HG03342 (cell line): ENCODE data around the gene HIGD2A.

Source experiments
- ATAC-seq: cut with Tn5 transposase; IDR thresholded peaks from one replicate; pipeline ENCODE4 v1.9.1; 2021; ENCODE audit warnings: mild to moderate bottlenecking, moderate library complexity; ENCODE audit not compliant: unreplicated experiment

Gene HIGD2A

DNA sequence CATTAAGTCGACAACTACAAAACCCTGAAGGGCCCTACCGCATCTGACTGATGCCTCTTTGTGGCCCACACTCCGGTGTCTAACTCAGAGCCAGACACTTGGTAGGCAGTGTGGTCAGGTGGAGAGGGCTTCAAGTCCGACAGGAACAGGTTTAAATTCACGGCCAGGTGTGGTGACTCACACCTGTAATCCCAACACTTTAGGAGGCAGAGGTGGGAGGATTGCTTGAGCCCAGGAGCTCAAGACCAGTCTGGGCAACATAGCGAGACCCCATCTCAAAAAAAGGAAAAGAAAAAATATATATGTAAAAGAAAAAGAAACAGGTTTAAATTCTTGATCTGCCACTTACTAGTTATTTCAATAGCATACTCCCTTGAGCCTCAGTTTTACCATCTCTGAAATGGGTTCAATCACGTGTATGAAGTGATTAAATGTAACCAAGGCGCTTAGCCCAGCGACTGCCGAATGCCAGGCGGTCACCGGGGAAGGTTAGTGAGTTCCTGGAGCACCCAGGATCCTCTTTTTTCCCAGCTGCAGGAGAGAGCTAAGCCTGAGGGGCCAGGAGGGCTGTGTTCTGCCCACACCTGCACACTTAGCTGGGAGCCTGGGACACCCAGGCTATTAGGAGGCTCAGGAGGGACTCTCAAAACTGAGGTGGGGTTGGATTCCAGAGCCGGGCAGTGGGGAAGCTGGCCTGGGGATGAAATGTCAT, 26.8 kb downstream of the HIGD2A start:
- no peak for ATAC-seq

DNA sequence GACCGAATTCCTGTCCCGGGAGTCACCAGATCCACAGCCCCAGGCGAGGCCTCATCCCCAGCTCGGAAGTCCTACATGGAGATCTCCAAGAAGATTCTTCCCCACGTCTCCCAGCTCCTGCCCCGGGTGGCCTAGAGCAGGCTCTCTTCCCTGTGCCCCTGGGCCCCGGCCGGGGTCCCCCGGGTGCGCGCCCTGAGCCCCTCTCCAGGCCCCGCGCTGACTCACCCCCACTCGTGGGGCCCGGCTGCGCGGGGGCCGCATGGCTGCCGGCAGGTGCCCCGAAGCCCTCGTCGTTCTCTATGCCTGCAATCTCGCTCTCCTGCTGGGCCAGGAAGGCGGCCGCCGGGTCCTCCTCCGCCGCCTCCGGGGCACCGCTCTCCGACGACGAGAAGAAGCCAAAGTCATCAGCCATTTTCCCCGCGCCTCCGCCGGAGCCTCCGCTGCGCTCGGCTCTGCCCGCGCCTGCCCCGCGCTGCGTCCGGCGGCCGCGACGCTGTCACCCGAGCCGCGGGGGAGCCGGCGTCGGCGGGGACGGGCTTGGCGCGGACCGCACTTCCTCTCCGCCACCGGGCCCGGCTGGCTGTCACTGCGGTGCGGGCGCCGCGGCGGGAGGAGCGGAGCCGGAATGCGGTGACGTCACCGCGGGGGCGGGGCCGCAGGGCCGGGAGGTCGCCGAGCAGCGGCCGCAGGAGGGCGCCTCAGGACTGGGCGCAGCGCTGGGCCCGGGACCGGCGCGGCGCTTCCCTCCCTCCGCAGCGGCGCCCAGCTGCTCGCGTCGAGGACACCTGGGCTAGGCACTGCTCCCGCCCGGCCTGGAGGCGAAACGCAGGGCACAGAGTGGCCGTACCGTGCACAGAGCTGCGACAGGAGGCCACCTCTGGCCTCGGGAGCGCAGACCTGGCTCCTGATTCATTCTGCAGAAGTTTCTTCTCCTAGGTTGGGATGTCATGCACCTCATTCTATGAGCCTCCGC, 27.7 kb downstream of the HIGD2A start, which contains the start of gene CLTB:
Gene CLTB, minus strand, starts transcription at position 588 of the 973 bp plus-strand sequence. Its CDS starts 176 bp downstream, at position 412.
- peak; percentile 93 for ATAC-seq

GRCh38 chr5:176416965-176417364, 28.4 kb downstream of the HIGD2A start:
- no peak for ATAC-seq

- no peak for ATAC-seq
Observed at GRCh38 chr5:176418251-176418650, 29.7 kb downstream of the HIGD2A start.

GRCh38 chr5:176420086-176420485, 31.5 kb downstream of the HIGD2A start:
- no peak for ATAC-seq

- no peak for ATAC-seq
Observed at GRCh38 chr5:176420972-176421544, 32.5 kb downstream of the HIGD2A start.

- ATAC-seq = no peak
Observed at GRCh38 chr5:176424181-176424580, 35.6 kb downstream of the HIGD2A start.

GRCh38 chr5:176425138-176425537, 36.6 kb downstream of the HIGD2A start:
- no peak for ATAC-seq

- no peak for ATAC-seq
Observed at GRCh38 chr5:176425791-176426190, 37.2 kb downstream of the HIGD2A start.

GRCh38 chr5:176426876-176427275, 38.3 kb downstream of the HIGD2A start:
- ATAC-seq = no peak

- ATAC-seq = no peak
Observed at GRCh38 chr5:176427971-176428370, 39.4 kb downstream of the HIGD2A start.

DNA sequence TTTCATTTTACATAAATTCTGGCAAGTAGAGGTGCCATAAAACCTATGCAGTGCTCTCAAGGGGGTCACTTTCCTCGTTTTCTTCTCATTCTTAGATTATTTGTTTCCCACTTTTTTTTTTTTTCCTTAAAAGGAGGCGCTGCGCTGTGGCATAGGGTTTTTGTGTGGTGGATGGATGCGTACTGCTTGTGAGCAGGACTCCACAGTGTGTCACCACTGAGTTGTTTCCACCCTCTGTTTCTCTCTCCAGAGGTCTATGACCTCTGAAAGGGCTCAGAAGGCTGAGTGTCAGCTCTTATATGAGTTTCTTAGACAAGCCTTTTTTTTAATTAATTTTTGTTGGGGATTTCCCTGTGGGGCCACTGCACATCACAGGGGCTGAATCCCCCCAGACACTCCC, 41.4 kb downstream of the HIGD2A start:
- ATAC-seq = no peak

- ATAC-seq = no peak
Observed at GRCh38 chr5:176432707-176433106, 44.2 kb downstream of the HIGD2A start.

DNA sequence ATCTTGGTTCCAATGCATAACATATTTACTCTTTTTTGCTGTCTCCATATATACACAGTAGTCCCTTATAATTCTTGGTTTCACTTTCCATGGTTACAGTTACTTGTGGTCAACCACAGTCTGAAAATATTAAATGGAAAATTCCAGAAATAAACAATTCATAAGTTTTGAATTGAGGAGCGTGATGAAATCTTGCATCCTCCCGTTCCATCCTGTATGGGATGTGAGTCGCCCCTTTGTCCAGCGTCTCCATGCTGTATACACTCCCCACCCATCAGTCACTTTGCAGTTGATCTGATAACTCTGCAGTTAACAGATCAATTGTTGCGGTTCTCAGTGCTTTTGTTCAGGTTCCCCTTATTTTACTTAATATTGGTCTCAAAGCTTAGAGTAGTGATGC, 48.1 kb downstream of the HIGD2A start:
- no peak for ATAC-seq

DNA sequence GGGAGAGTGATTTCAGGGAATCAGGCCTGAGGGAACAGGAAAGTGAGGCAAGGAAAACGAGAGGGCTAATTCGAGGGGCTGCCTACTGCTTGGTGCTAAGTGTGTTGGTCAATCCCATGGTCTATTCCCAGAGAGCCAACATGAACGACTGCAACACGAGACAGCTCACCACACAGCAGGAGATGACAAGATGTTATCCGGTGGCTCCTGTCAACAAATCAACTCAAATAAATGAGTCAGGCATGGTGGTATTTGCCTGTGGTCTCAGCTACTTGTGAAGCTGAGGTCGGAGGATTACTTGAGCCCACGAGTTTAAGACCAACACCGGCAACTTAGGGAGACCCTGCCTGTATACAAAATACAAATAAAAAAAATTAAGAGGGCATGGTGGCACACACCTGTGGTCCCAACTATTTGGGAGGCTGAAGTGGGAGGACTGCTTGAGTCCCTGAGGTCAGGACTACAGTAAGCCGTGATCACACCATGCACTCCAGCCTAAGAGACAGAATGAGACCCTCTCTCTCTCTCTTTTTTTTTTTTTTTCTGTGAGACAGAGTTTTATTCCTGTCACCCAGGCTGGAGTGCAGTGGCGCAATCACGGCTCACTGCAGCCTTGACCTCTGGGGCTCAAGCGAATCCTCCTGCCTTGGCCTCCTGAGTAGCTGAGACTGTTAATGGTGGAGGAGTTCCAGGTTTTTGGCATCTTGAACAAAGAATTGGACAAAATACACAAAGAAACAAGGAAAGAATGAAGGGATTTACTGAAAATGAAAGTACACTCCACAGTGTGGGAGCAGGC, 50.6 kb downstream of the HIGD2A start:
- ATAC-seq = no peak
